GM18868 (cell line): ENCODE results near the gene RAET1E.
"Not testable (repeated sequence)": the region's sequence is repeated elsewhere in the genome, so short reads cannot be mapped to it uniquely, and the experiment has no call there.

Experiments used
- ATAC-seq: cut with Tn5 transposase; IDR thresholded peaks from one replicate; pipeline ENCODE4 v1.9.1; 2021; ENCODE audit warnings: mild to moderate bottlenecking, moderate library complexity; ENCODE audit not compliant: unreplicated experiment

Gene RAET1E, protein sequence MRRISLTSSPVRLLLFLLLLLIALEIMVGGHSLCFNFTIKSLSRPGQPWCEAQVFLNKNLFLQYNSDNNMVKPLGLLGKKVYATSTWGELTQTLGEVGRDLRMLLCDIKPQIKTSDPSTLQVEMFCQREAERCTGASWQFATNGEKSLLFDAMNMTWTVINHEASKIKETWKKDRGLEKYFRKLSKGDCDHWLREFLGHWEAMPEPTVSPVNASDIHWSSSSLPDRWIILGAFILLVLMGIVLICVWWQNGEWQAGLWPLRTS

DNA sequence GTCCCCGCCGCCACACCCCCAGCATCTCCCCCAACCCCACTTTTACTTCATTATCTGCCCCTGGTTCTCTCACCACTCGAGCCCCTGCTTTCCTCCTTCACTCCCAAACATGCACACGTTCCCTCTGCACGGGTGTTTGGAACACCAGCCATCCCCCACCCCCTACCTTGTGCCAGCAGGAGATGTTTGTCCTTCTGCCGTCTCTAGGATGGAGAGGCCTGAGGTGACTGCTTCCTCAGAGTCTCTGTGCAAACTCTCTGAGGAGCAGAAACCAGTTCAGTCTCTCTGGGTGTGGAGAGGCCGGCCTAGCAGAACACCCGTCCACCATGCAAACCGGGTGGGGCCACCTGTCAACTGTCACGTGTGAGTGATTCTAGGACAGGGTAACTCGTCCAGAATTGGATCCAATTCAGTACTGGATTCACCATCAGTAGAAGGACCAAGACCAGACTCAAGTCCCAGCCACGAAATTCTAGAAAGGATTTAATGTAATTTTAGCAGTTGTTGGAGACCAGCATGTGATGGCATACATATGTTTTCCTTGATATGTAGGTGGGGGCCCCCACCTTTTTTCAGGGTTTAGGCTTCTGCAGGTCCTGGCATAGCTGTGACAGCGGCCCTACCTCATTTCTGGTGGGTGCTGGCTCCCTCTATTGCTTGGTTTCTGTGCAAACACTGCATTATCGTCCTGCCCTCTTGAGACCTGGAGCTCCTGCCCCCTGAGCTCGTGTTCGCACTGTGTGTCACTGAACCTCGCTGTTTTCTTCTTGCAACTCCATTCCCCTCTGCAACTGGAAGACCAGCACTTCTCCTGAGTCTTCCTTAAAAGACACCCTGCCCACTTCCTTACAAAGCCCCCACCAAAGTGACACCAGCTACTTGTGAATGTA is at the start of gene RAET1E:
Gene RAET1E, minus strand, starts transcription at position 259 of the 890 bp plus-strand sequence. CDS start 7,212 bp downstream, outside the sequence.
- no peak for ATAC-seq

DNA sequence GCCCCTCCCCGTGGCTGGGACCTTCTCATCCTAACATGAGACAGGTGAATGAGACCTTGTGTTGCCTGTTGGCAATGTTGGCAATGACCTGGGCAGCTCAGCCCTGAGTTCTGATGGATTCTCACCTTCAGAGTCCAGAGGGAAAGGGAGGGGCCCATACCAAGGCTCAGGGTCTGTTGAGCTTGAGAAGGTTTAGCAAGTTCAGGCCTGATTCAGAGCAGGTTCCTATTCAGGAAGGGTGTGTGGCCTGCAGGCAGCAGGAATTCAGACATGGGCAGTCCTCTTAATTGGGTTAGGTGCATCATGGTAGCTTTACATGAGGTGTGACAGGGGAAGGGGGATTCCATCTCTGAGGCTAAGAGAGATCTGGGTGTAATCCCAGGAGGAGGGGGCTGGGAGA is 49.6 kb upstream of the RAET1E start:
- not testable (repeated sequence) for ATAC-seq

DNA sequence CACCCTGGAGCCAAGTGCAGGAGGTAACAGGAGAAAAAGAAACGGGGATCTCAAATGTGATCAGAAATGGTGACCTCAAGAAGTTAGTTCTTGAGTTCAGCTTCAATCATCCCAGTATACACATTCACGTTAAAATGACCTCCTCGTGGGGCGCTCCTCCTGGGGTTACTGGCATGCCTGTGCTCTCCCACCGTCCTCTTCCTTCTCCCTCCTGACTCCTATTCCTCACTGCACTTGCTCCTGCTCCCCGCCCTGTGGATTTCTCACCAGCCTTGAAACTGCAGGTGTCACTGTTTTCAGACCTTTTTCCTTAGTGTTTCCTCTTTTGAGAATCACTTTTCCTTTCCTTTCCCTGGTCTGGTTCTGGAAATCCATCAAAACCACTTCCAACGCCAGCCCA is 48.7 kb upstream of the RAET1E start:
- not testable (repeated sequence) for ATAC-seq

DNA sequence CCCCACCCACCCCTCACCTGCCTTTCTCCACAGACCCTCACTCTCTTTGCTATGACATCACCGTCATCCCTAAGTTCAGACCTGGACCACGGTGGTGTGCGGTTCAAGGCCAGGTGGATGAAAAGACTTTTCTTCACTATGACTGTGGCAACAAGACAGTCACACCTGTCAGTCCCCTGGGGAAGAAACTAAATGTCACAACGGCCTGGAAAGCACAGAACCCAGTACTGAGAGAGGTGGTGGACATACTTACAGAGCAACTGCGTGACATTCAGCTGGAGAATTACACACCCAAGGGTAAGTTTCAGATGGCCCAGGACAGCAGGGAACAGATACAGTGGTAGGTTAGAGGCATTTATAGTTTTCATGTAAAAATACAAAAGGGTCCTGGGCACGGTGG is 47.4 kb upstream of the RAET1E start:
- not testable (repeated sequence) for ATAC-seq

DNA sequence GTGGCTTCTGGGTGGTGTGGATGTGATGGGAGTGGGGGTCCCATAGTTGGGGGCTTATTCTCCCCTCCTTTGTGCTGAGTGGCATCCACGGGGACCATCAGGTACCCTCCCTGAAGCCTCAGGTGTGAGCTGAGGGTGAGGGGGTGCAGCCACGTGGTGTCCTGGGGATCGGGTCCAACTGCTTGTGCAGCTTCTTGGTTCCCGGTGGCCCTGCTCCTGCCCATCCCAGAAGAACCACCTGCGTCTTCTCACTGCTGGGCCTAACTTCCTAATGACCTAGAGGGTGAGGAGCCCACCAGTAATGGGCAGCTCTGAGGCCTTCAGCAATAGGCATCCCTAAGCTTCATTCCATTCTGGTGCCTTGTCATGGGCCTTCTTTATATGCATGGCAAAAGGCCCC is 45.4 kb upstream of the RAET1E start:
- not testable (repeated sequence) for ATAC-seq

DNA sequence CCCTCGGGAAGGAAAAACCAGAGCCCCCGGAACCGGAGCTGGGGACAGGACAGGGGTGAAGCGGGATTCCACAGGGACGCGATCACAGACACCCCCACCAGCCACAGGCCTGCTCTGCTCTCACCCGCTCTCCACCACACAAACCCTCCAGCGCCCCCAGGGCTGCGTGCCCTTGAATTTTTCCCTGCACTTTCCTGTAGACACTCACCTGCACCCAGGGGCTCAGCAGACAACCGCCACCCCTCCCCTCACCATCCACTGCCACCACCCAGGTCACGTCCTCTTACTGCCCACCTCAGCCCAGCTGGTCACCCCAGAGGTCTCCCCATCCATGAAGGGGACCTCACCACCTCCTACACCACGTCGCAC is 44.5 kb upstream of the RAET1E start:
- no peak for ATAC-seq

DNA sequence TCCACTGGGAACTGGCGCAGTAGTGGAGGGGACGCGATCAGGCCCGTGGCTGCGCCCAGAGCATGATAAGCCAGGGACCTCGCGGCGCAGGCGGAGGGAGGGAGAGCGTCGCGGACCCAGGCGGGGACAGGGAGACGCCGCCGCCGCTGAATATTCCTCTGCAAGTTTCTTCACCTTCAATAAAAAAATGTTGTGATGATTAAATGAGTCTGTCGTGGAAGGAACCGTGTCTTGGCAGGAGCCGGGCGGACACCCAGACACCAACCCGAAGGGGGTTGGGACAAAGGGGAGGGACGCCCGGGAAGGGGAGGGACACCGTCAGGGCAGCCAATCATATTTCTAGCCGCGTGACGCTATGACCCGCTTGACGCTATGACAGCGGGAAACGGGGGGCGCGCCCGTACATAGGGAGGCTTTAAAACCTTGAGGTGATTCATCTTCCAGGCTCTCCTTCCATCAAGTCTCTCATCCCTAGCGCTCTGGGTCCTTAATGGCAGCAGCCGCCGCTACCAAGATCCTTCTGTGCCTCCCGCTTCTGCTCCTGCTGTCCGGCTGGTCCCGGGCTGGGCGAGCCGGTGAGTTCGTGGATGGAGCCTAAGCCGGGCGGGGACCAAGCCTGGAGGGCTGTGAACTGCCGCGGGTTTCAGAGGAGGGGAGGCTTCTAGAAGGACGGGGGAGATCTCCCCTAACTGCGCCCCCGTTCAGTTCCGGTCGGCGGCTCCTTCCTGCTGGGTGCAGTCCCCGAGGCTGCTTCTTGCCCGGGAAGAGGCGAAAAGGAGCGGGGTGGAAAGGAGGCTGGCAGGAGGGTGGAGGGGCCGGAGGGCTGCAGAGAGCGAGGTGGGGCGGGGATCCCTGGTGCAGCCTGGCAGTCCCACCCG is 43.9 kb upstream of the RAET1E start, which contains the start of gene ULBP2:
Gene ULBP2, plus strand, starts transcription at position 432 of the 878 bp plus-strand sequence. Its CDS starts 59 bp downstream, at position 491.
- ATAC-seq, result peak; percentile 64

DNA sequence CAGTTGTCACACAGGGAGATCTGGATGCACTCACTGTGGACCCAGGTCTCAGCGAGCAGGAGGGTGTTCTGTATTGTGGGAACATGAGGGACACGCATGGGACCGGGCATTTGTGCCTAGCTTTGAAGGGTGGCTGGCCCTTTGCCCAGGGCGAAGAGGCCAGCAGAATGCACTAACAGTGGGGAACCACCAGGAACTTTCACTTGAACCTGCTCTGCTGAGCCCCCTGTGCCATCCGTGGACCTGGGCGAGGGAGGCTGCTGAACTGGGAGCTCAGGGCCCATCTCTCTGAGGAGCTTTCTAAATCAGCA is 42.7 kb upstream of the RAET1E start:
- no peak for ATAC-seq

DNA sequence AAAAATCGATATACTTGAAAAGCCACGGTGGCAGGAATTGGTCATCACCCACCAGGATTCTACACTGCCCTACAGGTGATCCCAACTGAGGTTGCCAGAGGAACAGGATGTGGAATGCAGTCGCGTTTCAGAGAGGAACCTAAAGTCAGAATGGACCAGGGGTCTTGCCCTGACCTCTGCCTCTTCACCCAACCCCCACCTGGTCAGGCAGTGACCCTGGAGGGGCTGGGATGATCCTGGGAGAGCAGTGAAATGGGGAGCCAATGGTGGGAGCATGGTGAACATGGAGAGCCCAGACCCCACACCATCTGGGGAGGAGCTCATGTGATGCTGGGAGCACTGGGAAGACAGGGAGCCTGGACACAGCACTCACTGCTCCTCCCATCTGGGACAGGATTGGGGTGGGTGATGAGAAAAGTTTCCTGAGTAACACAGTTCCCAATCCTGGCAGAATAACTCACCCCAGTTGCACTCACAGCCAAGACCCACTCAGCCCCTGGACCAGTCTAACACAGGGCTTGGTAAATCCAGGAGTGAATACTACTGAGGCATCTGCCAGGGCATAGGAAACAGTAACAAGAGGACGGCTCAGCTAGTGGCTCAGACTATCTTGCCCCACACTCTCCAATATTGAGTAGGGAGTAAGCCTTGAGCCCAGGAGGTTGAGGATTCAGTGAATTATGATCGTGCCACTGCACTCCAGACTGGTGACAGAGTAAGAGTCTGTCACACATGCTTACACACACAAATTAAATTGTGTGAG is 42.2 kb upstream of the RAET1E start:
- ATAC-seq, result no peak

DNA sequence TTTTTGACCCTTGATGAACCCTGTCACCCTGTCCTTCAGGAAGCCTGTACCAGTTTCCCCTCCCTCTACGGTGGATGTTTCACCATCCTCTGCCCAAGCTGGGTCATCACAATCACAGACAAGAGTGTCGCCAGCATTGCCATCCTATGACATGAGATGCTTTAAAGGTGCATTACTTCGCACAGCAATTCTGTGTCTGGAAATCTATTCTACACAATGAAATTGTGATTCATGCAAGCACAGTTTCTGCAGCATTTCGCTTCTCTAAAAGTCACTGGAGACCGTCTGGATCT is 41.4 kb upstream of the RAET1E start:
- ATAC-seq, result no peak

DNA sequence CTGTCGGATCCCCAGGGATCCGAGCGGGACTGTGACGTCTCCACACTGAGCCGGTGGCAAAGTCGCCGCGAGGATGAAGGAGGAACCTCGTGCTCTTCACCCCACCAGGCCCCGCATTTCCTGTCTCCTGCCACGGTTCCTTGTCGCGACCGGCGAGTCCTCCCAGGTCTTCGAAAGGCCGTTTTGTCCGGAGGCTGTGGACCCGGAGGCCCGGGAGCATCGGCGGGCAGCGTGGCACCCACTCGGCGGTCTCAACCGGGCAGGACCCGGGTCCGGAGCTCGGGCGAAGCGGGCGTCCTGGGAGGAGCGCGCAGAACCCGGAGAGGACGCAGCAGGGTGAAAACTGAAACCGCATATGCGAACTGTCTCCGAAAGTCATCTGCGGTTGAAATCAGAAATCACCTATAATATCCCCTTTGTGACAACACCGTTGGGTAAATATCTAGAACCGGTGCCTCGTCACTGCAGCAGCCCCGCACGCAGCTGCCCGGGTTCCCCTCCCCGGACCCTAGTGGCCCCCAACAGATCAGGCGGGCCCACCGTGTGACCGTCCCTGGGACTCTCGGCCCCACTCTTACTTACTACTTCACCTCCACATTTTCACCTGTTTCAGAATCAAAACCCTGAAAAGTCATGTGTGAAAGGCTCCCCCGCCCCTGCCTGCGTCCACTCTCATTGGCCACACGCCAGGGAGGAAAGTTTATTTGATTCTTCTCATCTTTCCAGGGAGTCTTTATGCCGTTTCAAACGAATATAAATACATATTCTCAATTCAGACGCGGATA is 40.9 kb upstream of the RAET1E start:
- ATAC-seq, result peak; percentile 66

DNA sequence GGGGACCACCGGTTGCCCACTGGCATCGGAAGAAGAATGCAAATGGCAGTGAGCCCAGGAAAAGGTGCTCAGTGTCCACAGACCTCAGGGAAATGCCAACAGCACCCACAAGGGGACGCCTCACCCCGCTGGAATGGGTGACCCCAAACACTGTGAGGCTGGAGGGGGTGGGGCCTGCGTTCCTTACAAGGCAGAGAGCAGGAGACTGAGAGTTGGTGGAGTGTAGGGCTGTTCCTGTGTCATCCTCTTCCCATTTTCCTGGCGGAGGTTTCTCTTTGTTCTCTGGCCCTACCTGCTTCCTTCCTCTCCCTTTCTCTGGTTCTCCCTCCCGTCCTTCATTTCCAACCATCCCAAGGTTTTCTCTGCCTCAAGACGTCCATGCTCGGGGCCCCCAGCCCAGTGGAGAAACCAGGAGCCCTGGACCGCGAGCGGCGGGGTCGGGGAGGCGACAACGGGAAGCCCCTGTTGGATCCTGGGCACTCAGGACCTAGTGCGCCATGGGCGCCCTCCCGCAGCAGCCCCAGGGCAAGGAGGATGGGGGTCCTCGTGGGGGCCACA is 40.2 kb upstream of the RAET1E start:
- ATAC-seq, result not testable (repeated sequence)

DNA sequence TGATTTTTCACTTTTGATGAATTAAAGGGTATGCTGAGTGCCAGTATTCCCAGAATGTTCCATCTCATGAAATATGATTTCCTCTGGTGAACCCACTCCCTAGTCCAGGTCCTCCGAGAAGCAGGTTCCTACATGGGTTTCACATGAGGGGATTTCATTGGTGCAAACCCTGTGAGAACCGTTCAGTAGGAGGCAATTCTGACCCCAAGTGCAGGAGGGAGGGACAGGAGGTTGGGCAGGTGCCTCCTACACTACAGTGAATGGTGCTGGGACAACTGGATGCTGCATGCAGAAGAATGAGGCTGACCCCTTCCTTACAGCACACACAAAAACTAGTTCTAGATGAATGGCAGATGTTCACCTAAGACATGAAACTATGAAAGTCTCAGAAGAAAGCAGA is 38.8 kb upstream of the RAET1E start:
- no peak for ATAC-seq

DNA sequence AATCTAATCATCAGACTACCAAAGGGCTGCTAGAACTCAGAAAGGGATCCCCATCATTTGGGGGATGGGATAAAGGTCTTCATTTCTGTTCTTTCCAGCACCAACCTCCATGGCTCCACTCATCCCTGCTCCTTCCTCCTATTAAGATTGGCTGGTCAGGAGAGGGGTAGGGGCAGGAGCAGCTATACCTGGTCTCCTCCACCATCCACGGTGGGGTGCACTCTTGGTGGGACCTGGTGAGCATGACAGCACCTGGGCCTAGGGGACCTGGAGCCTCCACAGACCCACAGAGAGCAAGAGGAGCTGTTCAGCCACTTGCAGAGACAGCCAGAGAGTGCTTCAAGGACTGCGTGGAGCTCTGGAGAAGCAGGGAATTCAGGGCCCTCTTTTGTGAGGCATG is 37.8 kb upstream of the RAET1E start:
- no peak for ATAC-seq

DNA sequence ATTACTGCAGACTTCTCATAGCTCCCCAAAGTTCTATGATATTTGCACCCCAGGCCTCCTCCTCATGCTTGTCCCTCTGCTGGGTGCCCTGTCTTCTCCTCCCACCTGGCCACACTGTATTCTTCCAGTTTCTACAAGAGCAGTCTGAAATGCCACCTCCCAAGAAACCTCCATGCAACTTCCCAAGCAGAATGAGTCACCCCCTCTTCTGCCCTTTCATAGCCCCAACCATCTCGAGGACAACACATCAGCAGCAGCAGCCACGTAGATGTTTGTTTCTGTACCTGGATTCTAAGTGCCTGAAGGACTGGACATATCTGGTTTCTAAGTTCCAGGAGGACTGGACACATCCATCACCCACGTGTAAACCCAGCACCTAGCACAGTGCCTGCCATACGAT is 37.3 kb upstream of the RAET1E start:
- no peak for ATAC-seq

DNA sequence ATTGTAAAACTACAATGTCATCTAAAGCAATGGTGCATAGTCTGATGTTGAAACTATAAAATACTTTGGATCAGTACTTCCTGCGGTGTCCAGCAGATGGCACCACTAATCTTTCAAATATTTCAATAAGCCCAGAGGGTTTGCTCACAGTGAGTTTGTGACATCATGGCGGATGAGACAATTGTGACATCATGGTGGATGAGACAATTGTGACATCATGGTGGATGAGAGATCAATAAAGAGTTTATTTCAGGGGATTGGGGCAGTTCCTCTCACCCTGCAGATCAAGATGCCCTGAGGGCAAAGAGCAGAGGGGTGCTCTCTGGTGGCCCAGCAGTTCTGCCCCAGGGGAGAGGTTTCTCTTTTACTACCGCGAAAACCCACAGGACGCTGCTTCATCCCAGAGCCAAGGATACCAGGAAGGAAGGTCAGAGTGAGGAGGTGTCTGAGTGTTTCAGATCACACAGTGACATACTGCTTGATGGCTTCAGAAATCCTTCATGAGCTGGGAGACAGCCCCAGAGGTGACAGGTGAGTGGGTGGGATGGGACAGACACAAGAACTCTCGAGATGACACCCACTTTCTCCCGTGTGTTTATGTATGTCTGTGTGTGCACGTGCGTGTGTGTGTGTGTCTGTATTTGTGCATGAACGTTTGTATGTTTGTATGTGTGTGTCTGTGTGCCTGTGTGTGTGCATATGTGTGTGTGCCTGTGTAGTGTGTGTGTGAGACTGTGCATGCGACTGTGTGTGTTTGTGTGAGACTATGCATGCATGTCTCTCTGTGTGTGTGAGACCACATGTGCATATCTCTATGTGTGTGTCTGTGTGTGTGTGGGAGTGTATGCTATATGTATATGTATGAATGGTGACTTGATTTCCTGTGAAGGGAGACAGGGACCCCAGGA is 36.6 kb upstream of the RAET1E start:
- ATAC-seq, result no peak

DNA sequence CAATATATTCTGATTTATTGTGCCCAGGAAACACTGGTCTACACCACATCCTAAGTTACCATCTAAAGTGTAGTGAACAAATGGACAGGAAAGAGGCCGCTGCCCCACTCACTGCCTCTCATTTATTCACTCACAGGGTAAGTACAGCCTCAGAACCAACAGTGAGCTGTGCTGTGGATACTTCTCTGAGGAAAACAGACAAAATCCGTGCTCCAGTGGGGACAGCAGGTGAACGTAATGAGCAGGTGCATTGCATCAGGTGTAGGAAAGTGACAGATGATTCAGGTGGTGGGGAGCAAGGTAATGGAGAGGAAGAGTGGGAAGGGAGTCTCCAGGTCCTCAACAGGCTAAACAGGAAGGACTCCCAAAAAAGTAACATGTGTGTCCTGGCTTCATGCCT is 35.5 kb upstream of the RAET1E start:
- ATAC-seq, result no peak

DNA sequence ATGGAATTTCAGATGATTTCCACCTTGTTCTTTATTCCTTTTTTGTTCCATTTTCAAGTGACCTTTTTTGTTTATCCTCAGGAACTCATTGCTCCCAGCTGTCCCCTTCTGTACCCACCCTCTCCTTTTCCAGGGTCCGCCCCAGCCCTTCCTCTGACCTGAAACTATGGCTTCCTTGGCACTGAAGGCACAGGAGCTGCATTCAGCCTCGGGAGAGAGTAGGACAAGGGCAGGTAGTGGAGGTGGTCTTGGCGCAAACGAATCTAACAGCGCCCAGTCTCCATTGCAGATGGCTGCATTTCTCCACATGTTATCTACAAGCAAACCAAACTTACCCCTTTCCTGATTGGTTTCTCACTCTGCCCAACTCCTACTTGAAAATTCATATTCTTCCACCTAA is 35.1 kb upstream of the RAET1E start:
- no peak for ATAC-seq

DNA sequence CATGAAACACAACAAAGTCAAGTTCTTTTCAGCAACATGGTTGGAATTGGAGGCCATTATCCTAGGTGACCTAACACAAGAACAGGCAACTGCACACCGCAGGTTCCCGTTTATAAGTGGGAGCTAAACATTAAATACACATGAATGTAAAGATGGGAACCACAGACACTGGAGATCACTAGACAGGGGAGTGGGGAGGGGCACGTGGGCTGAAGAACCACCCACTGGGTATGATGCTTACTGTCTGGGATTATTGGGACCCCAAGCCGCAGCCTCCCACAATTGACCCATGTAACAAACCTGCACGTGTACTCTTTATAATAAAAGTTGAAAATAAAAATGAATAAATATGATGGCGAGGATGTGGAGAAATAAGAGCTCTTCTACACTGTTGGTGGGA is 33.6 kb upstream of the RAET1E start:
- no peak for ATAC-seq
